Measurements from ENCODE around the gene VSTM2A. TPM values are rescaled to one million over a fixed set of nuclear protein-coding genes. Genes with fewer than 3 reads are reported as not detected.

VSTM2A gene
- not detected in 2 replicates for total RNA-seq

GRCh38 chr7:54541669-54542625, at the start of gene VSTM2A:
VSTM2A (plus strand) TSS chr7:54542375; CDS start chr7:54542731, 356 bp downstream.

Other genes starting within 250 kb of the VSTM2A start
- 359 and 547 TPM in 2 replicates for gene SEC61G, start 216.8 kb downstream of the VSTM2A start, total RNA-seq

Measured in airway epithelial cell (primary cell).